ENCODE measurements around the gene OGFOD1.

Gene OGFOD1

DNA sequence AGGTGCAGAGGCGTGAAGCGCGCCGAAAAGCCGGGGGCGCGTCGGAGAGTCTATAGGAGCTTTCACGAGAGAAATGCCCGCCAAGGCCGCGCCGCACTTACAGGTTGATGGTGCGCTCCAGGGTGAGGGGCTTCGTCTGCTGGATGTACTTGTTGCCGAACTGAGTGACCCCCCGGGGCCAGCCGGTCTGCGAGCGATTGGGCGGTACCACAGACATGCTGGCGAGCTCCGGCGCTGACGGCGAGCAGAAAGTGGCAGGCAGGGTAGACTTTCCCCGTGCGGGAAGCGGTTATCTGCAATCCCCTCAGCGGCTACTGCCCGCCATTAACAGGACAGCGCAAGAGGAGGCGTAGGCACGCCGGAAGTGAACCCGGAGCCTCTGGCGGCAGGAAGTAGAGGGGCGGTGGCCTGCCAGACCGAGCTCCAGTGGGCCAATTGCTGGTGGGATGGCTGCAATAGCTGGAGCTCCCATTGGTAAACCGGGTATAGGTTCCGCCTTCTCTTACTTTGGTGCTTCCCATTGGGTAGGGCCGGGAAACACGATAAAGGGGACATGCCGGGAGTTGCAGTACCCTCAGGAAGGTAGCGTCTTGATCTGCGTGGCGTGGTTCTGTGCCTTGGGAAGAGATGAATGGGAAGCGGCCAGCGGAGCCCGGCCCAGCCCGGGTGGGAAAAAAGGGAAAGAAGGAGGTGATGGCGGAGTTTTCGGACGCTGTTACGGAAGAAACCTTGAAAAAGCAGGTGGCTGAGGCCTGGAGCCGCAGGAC is at the start of gene OGFOD1, which contains the start of gene NUDT21:
OGFOD1 (plus strand) TSS at position 569 of the 767 bp plus-strand sequence; CDS start at position 628, 59 bp downstream.
NUDT21 (minus strand) TSS at position 347 of the 767 bp plus-strand sequence; CDS start at position 217, 130 bp downstream.
- peak; percentile 83 for DNase-seq (ENCODE audit: low read depth)

DNA sequence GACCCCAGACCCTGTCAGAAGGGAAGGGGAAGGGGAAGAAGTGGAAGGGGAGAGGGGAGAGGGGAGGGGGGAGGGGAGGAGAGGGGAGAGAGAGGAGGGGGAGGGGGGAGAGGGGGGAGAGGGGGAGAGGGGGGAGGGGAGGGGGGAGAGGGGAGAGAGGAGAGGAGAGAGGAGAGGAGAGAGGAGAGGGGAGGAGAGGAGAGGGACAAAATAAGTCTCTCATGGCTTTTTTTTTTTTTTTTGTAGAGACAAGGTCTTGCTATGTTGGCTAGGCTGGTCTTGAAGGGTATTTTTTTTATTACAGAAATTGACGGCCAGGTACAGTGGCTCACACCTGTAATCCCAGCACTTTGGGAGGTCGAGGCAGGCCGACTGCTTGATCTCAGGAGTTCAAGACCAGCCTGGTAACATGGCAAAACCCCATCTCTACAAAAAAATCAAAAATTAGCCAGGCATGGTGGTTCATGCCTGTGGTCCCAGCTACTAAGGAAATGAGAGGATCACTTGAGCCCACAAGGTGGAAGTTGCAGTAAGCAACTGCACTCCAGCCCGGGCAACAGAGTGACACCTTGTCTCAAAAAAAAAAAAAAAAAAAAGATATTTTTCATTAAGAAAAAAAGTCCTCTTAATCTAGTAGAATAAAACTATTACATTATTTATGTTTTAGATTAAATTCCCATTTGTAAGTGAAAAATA is 45.2 kb upstream of the OGFOD1 start:
- DNase-seq (ENCODE audit: low read depth), result no peak

DNA sequence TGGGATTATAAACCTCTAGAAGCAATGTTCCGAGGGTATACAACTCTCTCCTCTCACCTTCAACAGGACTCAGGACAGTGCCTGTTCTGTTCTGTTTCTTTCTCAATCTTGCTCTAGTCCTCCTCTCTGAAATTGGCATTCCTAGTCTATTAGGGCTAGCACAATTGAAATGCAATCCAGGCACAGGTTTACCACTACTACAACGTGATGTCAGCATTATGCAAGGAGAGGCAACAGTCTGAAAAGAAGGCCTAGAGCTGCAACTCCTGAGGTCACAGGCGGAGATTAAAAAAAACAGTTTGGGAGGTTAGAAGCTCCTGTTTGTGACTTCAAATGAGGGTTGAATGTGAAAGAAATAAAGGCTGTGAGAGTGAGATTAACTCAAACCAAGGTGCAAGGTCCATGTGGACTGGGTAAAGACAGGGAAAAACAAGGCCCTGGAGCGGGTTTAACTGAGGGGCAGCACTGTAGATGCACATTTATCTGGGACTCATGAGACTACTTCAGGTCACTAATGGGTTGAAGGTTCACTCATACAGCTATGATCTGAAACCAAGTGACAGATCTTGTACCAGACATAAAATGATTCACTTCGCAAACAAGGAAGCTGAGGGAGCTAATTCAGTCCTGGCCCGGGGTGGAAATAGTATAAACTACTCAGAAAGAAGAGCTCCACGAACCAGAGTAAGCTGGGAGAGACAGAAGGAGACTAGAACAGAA is 42.8 kb upstream of the OGFOD1 start:
- no peak for DNase-seq (ENCODE audit: low read depth)

DNA sequence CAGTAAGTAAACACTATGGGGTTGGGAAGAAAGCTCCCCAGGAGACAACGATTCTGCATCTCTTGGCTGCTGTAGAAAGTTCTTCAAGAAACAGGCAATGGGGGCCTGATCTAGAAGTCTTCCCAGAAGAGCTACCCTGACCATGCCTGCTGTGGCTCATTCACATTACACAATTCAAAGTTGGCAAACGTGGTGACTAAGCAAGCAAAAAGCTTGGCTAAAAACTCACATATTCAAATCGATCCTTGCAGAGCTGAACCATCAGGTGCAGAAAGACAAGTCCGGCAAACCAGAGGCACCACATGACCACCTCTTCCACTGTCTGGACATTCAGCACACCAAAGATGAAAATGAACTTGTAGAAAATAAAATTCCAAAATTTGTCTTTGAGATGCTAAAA is 42.2 kb upstream of the OGFOD1 start:
- DNase-seq (ENCODE audit: low read depth), result no peak

DNA sequence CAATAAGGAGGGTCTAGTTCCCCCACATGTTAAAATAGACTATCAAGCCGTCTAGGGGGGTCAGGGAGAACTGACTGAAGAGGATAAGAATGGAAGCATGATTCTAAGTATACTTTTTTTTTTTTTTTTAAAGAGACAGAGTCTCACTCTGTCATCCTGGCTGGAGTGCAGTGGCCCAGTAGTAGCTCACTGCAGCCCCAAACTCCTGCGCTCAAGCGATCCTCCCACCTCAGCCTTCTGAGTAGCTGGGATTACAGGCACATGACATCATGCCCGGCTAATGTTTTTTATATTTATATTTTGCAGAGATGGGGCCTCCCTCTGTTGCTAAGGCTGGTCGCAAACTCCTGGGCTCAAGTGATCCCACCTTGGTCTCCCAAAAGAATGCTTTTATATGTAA is 40.2 kb upstream of the OGFOD1 start:
- no peak for DNase-seq (ENCODE audit: low read depth)

DNA sequence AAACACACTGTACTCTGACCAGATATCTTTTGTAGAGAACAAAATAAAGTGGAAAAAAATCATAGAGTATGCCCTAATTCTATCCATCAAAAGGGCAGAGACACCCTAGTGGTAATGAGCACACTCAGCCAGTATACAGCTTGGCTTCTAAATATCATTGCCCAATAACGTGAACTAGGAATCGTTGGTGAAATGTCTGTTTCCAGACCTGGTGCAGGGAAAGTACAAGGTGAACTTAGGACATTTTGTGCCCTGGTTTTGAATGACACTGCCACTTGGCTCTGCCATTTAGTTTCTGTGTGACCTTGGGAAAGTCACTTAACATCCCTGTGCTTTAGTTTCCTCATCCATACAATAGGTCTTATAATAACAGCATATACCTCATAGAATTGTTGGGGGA is 39.7 kb upstream of the OGFOD1 start:
- no peak for DNase-seq (ENCODE audit: low read depth)

DNA sequence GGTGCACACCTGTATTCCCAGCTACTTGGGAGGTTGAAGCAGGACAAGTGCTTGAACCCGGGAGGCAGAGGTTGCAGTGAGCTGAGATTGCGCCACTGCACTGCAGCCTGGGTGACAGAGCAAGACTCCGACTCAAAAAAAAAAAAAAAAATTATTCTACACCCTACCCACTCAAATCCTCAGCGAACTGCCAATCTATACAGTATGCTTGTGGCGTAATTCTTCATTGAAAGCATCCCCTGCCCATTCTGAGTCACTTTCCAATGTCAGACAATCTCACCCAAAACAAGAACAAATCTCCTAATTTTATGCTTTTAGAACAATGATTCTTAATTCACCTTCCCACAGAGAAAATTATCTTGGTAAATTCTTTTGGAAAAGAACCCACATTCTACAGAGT is 38.0 kb upstream of the OGFOD1 start:
- DNase-seq (ENCODE audit: low read depth), result no peak

DNA sequence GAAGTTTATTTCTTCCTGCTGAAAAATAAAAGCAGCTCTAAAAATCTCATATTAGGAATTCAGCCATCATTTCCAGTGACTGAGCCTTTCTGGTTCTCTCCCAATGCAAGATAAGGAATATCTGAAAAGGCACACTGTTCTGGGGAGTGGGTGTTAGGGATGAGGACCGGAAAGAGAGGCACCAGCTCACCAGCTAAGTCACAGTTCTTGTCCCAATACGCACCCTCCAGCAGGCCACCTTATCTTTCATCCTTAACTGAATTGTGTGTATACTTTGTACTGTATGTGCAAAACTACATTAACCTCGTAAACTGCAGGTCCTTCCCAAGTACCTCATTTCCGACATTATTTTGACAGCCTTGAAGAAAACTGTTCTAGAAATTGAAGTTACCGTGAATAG is 37.0 kb upstream of the OGFOD1 start:
- no peak for DNase-seq (ENCODE audit: low read depth)

DNA sequence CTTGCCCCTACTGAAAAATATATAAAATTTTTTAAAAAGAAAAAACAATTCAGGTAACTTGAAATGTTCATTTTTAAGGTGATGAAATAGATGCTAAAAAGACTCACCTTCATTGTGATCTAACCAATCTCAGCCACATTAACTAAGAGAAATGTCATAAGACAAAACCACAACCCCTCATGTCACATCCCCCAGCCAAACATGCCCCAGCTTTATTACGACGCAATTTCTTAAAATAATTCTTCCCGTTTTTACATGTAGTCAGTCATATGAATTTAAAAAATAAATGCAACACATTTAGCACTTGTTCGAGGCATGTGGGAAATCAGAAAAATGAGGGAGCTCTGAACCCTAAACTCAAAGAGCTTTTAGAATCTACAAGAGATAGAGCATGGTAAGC is 35.5 kb upstream of the OGFOD1 start:
- DNase-seq (ENCODE audit: low read depth), result no peak

DNA sequence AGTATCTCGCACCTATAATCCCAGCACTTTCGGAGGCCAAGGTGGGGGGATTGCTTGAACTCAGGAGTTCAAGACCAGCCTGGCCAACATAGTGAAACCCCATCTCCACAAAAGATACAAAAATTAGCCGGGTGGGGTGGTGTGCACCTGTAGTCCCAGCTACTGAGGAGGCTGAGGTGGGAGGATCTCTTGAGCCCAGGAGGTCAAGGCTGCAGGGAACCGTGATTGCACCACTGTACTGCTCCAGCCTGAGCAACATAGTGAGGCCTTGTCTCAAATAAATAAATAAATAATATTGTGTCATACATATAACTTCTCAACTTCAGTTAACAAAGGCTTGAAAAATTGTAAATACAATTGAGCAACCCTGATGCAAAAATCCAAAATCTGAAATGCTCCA is 34.2 kb upstream of the OGFOD1 start:
- no peak for DNase-seq (ENCODE audit: low read depth)

DNA sequence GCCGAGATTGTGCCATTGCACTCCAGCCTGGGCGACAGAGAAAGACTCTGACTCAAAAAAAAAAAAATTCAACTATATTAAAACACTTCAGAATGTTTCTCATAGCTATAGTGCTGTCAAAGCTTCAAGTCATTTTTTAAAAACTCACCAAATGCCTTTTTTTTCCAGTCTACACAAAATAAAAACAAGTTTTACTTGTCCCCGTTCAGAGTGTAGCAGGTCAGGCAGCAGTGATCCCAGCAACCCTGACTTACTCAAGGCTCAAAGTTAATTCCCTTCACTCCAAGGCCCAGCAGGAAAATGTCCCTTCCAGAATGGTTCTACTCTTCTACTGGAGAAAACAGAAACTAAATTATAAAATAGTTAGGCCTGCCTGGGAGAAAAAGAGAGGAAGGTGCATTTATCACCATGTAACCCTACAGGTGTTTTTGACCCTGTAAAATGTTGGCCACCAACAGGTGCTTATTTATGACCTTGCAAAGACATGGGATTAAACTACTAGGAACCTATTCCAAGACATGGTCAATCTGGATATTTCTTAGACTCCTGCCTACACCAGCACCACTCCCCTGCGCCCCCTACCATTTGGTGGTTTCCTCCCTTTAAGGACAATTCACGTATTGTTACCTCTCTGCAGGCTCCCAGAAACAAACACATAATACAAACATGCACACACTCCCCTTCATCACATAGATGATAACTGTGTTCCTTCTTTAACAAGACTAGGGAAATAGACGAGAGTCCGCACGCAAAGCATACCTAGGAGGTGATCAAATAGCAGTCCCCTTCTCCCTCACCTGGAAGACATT is 31.4 kb upstream of the OGFOD1 start:
- DNase-seq (ENCODE audit: low read depth), result no peak

DNA sequence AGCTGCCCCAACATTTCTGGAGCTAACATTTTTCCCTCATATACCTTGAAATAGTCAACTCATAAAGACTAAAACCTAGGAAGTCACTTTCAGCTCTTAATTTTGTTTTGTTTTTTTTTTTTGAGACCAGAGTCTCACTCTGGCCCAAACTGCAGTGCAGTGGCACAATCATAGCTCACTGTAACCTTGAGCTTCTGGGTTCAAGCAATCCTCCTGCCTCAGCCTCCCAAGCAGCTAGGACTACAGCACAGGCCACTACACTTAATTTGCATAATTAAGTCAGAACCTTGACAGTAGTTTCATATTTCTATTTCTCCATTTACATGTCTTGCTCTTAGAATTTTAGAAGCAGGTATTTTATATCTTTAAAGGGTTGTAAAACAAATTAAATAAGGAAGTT is 30.7 kb upstream of the OGFOD1 start:
- DNase-seq (ENCODE audit: low read depth), result no peak

DNA sequence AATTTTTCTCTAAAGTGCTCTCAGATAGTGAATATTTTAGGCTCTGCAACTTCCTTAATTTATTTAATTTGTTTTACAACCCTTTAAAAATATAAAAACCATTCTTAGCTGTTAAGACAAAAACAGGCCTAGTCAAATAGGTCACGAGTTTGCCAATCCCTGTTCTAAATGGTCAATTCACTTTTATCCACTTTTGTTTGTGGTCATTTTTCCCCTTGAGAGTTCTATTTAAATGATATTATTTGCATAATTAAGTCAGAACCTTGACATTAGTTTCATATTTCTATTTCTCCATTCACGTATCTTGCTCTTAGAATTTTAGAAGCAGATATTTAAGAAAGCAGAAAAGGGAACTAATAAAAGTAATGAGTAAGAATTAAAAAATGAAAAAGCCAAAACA is 30.0 kb upstream of the OGFOD1 start:
- no peak for DNase-seq (ENCODE audit: low read depth)

DNA sequence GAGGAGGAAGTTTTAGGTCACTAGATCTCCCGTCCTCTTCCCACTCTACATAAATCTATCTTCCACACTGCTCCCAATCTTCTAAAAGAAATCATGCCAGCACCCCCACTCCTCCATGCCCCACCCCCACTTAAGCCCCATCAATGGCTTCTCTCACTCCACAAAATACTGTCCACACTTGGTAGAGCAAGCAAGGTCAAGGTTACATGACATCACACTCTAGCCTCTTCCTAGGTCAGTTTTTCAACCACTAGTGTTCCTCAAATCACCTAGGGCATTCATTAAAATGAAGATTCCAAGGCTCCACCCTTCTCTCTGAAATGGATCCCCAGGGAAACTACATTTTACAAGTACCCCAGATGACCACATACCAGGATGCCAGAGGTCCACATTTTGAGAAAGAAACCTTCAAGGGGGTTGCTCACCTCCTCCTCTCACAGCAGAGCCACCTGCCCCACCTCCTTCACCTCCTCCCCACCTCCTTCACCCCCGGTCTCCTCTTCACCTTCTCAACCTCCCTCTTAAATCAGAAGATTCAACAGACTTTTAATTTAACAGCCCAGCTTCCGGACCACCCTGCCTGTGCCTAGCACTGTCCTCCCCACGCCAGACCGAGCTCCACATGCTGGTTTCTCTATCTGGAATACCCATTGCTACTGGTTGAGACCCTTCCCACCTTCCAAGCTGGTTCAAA is 29.2 kb upstream of the OGFOD1 start:
- no peak for DNase-seq (ENCODE audit: low read depth)

DNA sequence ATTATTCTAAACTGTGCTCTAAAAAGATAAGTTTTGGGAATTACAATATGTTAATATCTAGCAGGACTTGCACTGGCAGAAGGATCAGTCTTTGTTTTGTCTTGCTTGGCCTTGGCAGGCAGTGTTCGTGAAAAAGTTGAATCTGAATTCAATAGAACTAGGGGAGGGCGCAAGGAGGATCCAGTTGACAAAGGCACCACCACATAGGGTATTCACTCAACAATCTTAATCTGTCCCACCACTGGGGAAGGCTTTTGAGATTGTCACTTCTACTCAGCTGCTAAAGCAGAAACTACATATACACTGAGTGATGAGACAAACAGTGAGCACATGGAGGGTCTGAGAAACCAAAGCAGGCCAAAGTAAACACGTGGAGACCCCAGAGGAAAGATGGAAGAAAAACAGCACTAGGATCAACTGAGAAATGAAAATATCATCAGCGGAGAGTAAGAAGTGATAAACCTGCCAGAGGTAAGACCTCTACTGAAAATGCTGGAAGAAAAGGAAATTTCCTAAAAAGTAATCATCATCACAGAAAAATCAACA is 28.4 kb upstream of the OGFOD1 start:
- DNase-seq (ENCODE audit: low read depth), result no peak

DNA sequence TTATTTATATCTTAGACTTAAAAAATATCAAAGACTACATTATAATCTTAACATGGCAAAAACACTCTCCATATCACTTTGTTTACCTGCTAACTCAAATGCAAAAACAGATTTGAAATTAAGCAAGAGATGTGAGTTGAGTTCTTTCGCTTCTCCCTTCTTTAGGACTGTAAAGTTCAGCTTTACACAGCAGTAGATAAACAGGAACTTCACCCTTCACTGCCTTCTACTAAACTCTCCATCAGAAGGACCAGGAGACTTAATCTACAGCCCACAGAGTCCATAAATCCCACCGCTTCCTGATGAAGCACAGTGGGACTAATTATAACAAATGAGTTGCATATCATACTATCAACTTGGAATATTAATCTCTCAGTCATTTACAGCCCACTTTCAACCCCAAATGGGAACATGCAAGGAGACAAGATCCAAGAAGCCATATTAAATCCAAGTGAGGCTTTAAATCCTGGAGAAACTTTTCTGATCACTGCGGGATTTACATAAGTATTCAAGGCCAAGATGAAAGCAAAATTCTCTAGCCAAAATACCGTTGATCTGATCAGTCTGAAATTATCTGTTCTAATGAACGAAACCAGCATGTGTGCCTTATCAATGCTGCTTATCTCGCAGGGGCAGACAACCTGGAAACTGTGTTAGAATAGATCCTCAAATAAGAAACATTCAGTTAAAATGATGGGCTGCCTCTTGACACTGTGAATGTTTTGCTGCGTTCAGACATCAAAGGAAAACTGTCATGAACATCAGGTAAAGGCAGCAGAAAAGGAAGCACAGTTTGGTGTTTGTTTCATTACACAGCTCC is 27.6 kb upstream of the OGFOD1 start:
- DNase-seq (ENCODE audit: low read depth), result no peak

DNA sequence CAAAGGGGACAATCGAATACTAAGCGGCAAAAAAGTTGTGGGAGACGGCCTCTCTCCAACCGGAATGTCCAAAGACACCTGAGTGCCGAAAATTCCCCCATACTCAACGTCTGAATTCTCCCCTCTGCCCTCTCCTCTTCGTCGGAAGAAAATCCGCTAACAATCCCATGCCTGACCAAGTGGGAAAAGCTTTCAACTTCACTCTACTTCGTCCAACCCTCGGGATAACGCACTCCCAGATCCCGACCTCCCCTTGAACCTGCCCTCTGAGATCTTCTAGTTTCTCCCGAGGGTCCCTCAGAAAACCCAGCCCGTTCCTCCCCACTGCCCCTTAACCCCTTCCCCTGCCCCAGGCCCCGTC is 27.0 kb upstream of the OGFOD1 start:
- no peak for DNase-seq (ENCODE audit: low read depth)

DNA sequence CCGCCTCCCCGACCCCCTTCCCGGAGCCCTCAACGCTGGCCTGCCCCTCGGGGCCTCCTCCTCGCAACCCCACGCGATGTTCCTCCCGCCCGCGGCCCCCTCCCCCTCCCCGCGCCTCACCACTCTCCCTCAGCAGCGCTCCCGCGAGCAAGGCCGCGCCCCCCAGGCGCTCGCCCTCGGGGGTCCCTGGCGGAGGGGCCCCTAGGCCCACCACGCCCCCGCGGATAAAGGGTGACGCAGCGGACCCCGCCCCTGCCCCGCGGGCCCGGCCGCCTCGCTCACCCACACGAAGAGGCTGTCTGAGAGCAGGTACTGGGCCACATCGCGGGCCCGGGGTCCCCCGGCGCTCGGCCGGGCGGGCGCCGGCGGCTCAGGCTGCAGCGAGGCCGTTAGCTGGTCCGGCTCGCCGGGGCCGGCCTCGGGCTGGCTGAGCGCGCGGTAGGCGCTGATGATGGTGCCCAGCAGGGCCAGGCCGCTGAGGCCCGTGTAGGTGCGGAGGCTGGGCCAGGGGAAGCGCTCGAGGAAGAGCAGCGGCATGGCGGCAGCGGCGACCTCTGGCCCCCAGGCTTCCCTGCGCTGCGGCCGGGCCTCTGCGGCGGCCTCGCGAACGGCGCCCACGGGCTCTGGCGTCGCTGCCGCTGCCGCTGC is 26.4 kb upstream of the OGFOD1 start:
- DNase-seq (ENCODE audit: low read depth), result peak; percentile 34

DNA sequence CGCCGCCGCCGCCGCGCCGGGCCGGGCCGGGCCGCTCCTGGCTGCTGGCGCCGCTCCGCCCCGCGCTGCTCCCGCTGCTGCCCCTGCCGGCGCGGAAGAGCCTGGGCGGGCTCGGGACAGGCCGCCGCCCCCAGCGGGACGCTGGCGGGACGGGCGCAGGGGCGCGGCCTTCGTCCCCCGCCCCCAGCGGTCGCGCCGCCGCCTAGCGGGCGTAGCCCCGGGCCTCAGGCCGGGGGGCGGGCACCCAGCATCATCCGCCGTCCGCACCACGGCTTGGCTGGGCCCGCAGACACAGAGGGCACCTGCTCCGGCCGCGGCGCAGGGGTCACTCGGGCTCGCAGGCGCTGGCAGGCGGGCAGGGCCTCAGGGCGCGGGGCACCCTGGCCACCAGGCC is 25.9 kb upstream of the OGFOD1 start, which contains the start of gene AMFR:
AMFR (minus strand) TSS at position 107 of the 394 bp plus-strand sequence. CDS start 218 bp downstream, outside the sequence.
- DNase-seq (ENCODE audit: low read depth), result peak; percentile 57

DNA sequence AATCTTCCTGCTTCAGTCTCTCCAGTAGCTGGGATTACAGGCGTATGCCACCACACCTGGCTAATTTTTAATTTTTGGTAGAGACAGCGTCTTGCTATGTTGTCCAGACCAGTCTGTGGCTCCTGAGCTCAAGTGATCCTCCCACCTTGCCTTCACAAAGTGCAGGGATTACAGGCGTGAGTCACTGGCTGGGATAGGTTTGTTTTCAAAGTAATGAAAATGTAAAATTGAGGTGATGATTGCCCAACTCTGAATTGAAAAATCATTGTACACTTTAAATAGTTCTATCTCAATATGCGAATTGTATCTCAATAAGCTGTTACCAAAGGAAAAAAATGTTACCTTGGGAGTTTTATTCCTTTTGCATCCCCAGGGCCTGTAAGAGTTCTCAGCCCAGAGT is 24.8 kb upstream of the OGFOD1 start:
- DNase-seq (ENCODE audit: low read depth), result no peak
